Keratinocyte (primary cell): ENCODE results near the gene LRRC4. TPM values are rescaled to one million over a fixed set of nuclear protein-coding genes. Genes with fewer than 3 reads are reported as not detected.

Experiments
- DNase-seq: peaks from one replicate; pipeline ENCODE4 v3.0.0-alpha.2; 2011; ENCODE audit warnings: low read depth, missing footprints, low spot score
- FAIRE-seq: peaks from 2 replicates; lab custom pipeline; 2011; peaks lifted over from hg19 to GRCh38; lab: Jason Lieb, UNC
- H2AFZ ChIP-seq: 2 replicates; pipeline ENCODE4 v1.6.0; 2012; ENCODE audit warnings: low read length, control low read depth, inconsistent platforms; ENCODE audit not compliant: control insufficient read depth
- H3K27ac ChIP-seq: 2 replicates; pipeline ENCODE4 v1.5.1; 2011; ENCODE audit warnings: low read length; ENCODE audit not compliant: control insufficient read depth, insufficient read depth
- H3K27me3 ChIP-seq: 3 replicates; pipeline ENCODE4 v1.6.0; 2011; ENCODE audit warnings: low read length; ENCODE audit not compliant: control insufficient read depth, insufficient read depth; ENCODE audit errors: extremely low read depth
- H3K36me3 ChIP-seq, 2 experiments: 2 replicates in 1 of 2; 3 replicates in 1 of 2; pipeline ENCODE4 v1.5.1; 2011; ENCODE audit warnings: low read length in 2 of 2, mild to moderate bottlenecking in 1 of 2; ENCODE audit not compliant: control insufficient read depth in 2 of 2, insufficient read depth in 2 of 2; ENCODE audit errors: extremely low read depth in 1 of 2
- H3K4me1 ChIP-seq: 3 replicates; pipeline ENCODE4 v1.5.1; 2011; ENCODE audit warnings: low read length; ENCODE audit not compliant: control insufficient read depth, insufficient read depth; ENCODE audit errors: extremely low read depth
- H3K4me2 ChIP-seq: 3 replicates; pipeline ENCODE4 v1.6.0; 2011; ENCODE audit warnings: low read depth, low read length; ENCODE audit not compliant: control insufficient read depth, insufficient read depth; ENCODE audit errors: extremely low read depth
- H3K4me3 ChIP-seq, 3 experiments: fragments of 200-600 bp in 1 of 3; sonication (generic) in 1 of 3; 2 replicates in 2 of 3; 3 replicates in 1 of 3; pipeline ENCODE4 v1.5.1; 2011 to 2016; ENCODE audit warnings: low read length in 3 of 3, mild to moderate bottlenecking in 3 of 3, control low read depth in 2 of 3, inconsistent platforms in 1 of 3, low read depth in 1 of 3, mixed read lengths in 1 of 3, mixed run types in 1 of 3, moderate library complexity in 1 of 3; ENCODE audit not compliant: control insufficient read depth in 2 of 3, insufficient read depth in 2 of 3; ENCODE audit errors: extremely low read depth in 1 of 3
- H3K79me2 ChIP-seq: 2 replicates; pipeline ENCODE4 v1.6.0; 2012; ENCODE audit warnings: low read length; ENCODE audit not compliant: control insufficient read depth, insufficient read depth
- H3K9ac ChIP-seq: 3 replicates; pipeline ENCODE4 v1.6.0; 2011; ENCODE audit warnings: low read length; ENCODE audit not compliant: control insufficient read depth, insufficient read depth; ENCODE audit errors: extremely low read depth
- H3K9me1 ChIP-seq: 3 replicates; pipeline ENCODE4 v1.6.0; 2011; ENCODE audit warnings: low read length; ENCODE audit not compliant: control insufficient read depth, insufficient read depth; ENCODE audit errors: extremely low read depth
- H3K9me3 ChIP-seq: 2 replicates; pipeline ENCODE4 v1.5.1; 2012; ENCODE audit warnings: low read depth, low read length; ENCODE audit not compliant: control insufficient read depth
- H4K20me1 ChIP-seq: 3 replicates; pipeline ENCODE4 v1.6.0; 2011; ENCODE audit warnings: low read length; ENCODE audit not compliant: control insufficient read depth, insufficient read depth; ENCODE audit errors: extremely low read depth
- CTCF ChIP-seq, 3 experiments: IDR thresholded peaks in 1 of 3; conservative IDR thresholded peaks in 1 of 3; optimal IDR thresholded peaks in 1 of 3; 2 replicates in 2 of 3; 3 replicates in 1 of 3; pipeline versions ENCODE3 to v1.5.1; 2011; ENCODE audit warnings: low read length in 3 of 3, mild to moderate bottlenecking in 3 of 3, moderate library complexity in 2 of 3, control low read depth in 1 of 3, inconsistent platforms in 1 of 3; ENCODE audit not compliant: insufficient read depth in 2 of 3; ENCODE audit errors: extremely low read depth in 1 of 3
- EZH2 ChIP-seq: IDR thresholded peaks from one replicate; pipeline ENCODE4 v1.6.1; 2012; ENCODE audit warnings: inconsistent platforms, mild to moderate bottlenecking, low read length, moderate library complexity
- dilution Hi-C: fragments of 300-500 bp; cut with MboI; formaldehyde crosslinking; loops from one replicate; pipeline ENCODE4 v1.7.0; 2020; ENCODE audit warnings: low sequenced_read_pairs; ENCODE audit not compliant: extremely low pct_ligation_motif_present
- polyA plus RNA-seq, 5 experiments: library from polyadenylated mRNA; depleted of rRNA in 3 of 5; stranded (reverse) in 3 of 5; stranded (forward) in 1 of 5; unstranded in 1 of 5; fragments of >200 nt; gene quantifications; 1 replicate in 1 of 5; 2 replicates in 3 of 5; 3 replicates in 1 of 5; pipeline versions ENCODE4 v1.2.1 to v1.2.3, GENCODE V29; 2011 to 2012; ENCODE audit warnings: missing spikeins in 2 of 5, low read depth in 1 of 5, low replicate concordance in 1 of 5

The LRRC4 gene
- polyA plus RNA-seq, 1 donor (not counting 4 experiments of a cell fraction or from before 2014, with no cell fraction given), result 0.07 TPM

GRCh38 chr7:128060018-128060417 lies 28.8 kb upstream of the LRRC4 start:
- no peak for TF ChIP-seq CTCF (optimal IDR thresholded peaks at IDR 0.05 in 1 of 3, IDR thresholded peaks at IDR 0.05 in 1 of 3, conservative IDR thresholded peaks at IDR 0.05 in 1 of 3; ENCODE audit: extremely low read depth in 1 of 3, insufficient read depth in 2 of 3, low read length in 3 of 3)
- TF ChIP-seq EZH2, result no peak
- no peak overlapping the region for H2AFZ ChIP-seq
- H3K27me3 ChIP-seq, result no peaks in the 10 kb centered on the region
- H3K4me1 ChIP-seq, result no peaks in the 10 kb centered on the region
- peaks cover 11 to 24% of the 10 kb centered on the region in 2 experiments for H3K36me3 ChIP-seq
- peaks cover 3% of the 10 kb centered on the region for H4K20me1 ChIP-seq
- no peak overlapping the region for H3K27ac ChIP-seq
- H3K9me3 ChIP-seq, result no peaks in the 10 kb centered on the region
- H3K79me2 ChIP-seq, result no peaks in the 10 kb centered on the region
- no peak overlapping the region for H3K9ac ChIP-seq
- H3K4me3 ChIP-seq, result no peak overlapping the region
- no peaks in the 10 kb centered on the region for H3K9me1 ChIP-seq
- H3K4me2 ChIP-seq, result no peak overlapping the region
- no peak for FAIRE-seq
- dilution Hi-C loops, result no loop called here
- no peak for DNase-seq

DNA sequence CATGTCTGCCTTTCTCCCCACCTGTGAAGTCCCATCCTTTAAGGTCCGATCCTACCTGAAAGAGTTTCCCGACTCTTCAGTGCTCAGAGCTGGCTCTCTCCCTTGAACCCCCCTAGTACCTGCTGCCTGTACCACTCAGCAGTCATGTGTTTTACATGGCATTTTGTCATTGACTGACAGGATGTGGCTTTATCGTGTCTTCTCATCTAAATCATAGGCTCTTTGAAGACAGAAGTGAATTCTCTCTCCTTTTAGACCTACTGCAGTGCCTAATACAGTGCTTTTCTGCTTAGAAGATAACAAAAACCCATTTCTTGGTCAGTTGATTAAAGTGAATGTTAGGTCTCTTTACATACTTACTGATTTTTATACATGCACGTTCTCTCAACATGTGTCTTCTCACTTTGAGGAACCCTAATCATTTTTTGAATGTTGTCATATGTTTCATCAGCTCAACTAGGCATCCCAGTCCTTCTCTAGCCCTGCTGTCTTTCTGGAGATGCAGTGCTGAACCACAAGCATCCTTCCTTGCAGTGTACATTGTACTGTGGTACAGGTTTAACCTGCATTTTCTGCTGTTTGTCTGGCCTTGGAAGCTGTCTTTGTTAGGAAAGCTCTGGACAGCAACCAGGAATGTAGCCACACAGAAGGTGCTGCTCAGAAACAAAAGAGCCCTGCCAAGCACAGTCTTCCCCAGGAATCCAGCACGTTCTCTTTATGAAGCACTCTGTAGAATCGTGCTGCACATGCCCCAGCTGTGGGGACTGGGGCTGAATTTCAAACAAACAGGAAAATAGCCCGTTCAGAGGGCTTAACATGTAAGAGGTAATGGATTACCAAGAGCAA lies 28.1 kb upstream of the LRRC4 start:
- H3K9ac ChIP-seq, result no peak overlapping the region
- no peaks in the 10 kb centered on the region for H3K9me3 ChIP-seq
- H2AFZ ChIP-seq, result no peak overlapping the region
- H3K36me3 ChIP-seq, result peaks cover 11 to 24% of the 10 kb centered on the region in 2 experiments
- dilution Hi-C loops, result no loop called here
- no peaks in the 10 kb centered on the region for H3K4me1 ChIP-seq
- no peak for TF ChIP-seq EZH2
- TF ChIP-seq CTCF (optimal IDR thresholded peaks at IDR 0.05 in 1 of 3, IDR thresholded peaks at IDR 0.05 in 1 of 3, conservative IDR thresholded peaks at IDR 0.05 in 1 of 3; ENCODE audit: extremely low read depth in 1 of 3, insufficient read depth in 2 of 3, low read length in 3 of 3), result no peak
- no peaks in the 10 kb centered on the region for H3K9me1 ChIP-seq
- peaks cover 2% of the 10 kb centered on the region for H4K20me1 ChIP-seq
- DNase-seq, result no peak
- no peak overlapping the region for H3K4me3 ChIP-seq
- no peak for FAIRE-seq
- H3K27ac ChIP-seq, result no peak overlapping the region
- H3K4me2 ChIP-seq, result no peak overlapping the region
- H3K27me3 ChIP-seq, result no peaks in the 10 kb centered on the region
- no peaks in the 10 kb centered on the region for H3K79me2 ChIP-seq
